ENCODE results near the gene WDFY3.
"Not testable (repeated sequence)": the region's sequence is repeated elsewhere in the genome, so short reads cannot be mapped to it uniquely, and the experiment has no call there.

The WDFY3 gene

GRCh38 chr4:84848432-84848831 lies 118.1 kb downstream of the WDFY3 start:
- Histone ChIP-seq H3K36me3 (ENCODE audit: control insufficient read depth, insufficient read depth, low read length) (no peaks in the 10 kb centered on the region), H3K4me1 (ENCODE audit: control insufficient read depth, insufficient read depth, low read length) (no peaks in the 10 kb centered on the region)

GRCh38 chr4:84847978-84848377 lies 118.5 kb downstream of the WDFY3 start:
- Histone ChIP-seq H3K4me3 (ENCODE audit: low read depth, low read length) (no peak overlapping the region), H3K27me3 (ENCODE audit: control insufficient read depth, insufficient read depth, low read length) (no peaks in the 10 kb centered on the region), H3K36me3 (ENCODE audit: control insufficient read depth, insufficient read depth, low read length) (no peaks in the 10 kb centered on the region), H3K9me3 (ENCODE audit: control insufficient read depth, insufficient read depth, low read length) (no peaks in the 10 kb centered on the region), H3K9ac (ENCODE audit: low read depth, low read length) (no peak overlapping the region), H3K4me1 (ENCODE audit: control insufficient read depth, insufficient read depth, low read length) (no peaks in the 10 kb centered on the region)

More at GRCh38 chr4:84848432-84848831, 118.1 kb downstream of the WDFY3 start:
- Histone ChIP-seq H3K9me3 (ENCODE audit: control insufficient read depth, insufficient read depth, low read length) (no peaks in the 10 kb centered on the region), H3K27me3 (ENCODE audit: control insufficient read depth, insufficient read depth, low read length) (no peaks in the 10 kb centered on the region), H3K9ac (ENCODE audit: low read depth, low read length) (no peak overlapping the region), H3K4me3 (ENCODE audit: low read depth, low read length) (no peak overlapping the region)

GRCh38 chr4:84846985-84847384 lies 119.5 kb downstream of the WDFY3 start:
- no peaks in the 10 kb centered on the region for H3K36me3 ChIP-seq (ENCODE audit: control insufficient read depth, insufficient read depth, low read length)
- H3K4me3 ChIP-seq (ENCODE audit: low read depth, low read length) = no peak overlapping the region
- H3K9me3 ChIP-seq (ENCODE audit: control insufficient read depth, insufficient read depth, low read length) = no peaks in the 10 kb centered on the region
- H3K9ac ChIP-seq (ENCODE audit: low read depth, low read length) = no peak overlapping the region
- no peaks in the 10 kb centered on the region for H3K4me1 ChIP-seq (ENCODE audit: control insufficient read depth, insufficient read depth, low read length)
- H3K27me3 ChIP-seq (ENCODE audit: control insufficient read depth, insufficient read depth, low read length) = no peaks in the 10 kb centered on the region

- Histone ChIP-seq H3K4me1 (ENCODE audit: control insufficient read depth, insufficient read depth, low read length) (no peaks in the 10 kb centered on the region), H3K9me3 (ENCODE audit: control insufficient read depth, insufficient read depth, low read length) (no peaks in the 10 kb centered on the region), H3K27me3 (ENCODE audit: control insufficient read depth, insufficient read depth, low read length) (no peaks in the 10 kb centered on the region), H3K9ac (ENCODE audit: low read depth, low read length) (no peak overlapping the region), H3K4me3 (ENCODE audit: low read depth, low read length) (no peak overlapping the region), H3K36me3 (ENCODE audit: control insufficient read depth, insufficient read depth, low read length) (no peaks in the 10 kb centered on the region)
Observed at GRCh38 chr4:84841435-84841834, 125.1 kb downstream of the WDFY3 start.

- no peaks in the 10 kb centered on the region for H3K27me3 ChIP-seq (ENCODE audit: control insufficient read depth, insufficient read depth, low read length)
- H3K36me3 ChIP-seq (ENCODE audit: control insufficient read depth, insufficient read depth, low read length) = no peaks in the 10 kb centered on the region
- H3K4me1 ChIP-seq (ENCODE audit: control insufficient read depth, insufficient read depth, low read length) = no peaks in the 10 kb centered on the region
- H3K9me3 ChIP-seq (ENCODE audit: control insufficient read depth, insufficient read depth, low read length) = no peaks in the 10 kb centered on the region
- no peak overlapping the region for H3K4me3 ChIP-seq (ENCODE audit: low read depth, low read length)
- no peak overlapping the region for H3K9ac ChIP-seq (ENCODE audit: low read depth, low read length)
Observed at GRCh38 chr4:84837751-84838150, 128.7 kb downstream of the WDFY3 start.

GRCh38 chr4:84829633-84830032 lies 136.9 kb downstream of the WDFY3 start:
- H3K9ac ChIP-seq (ENCODE audit: low read depth, low read length); H3K9me3 ChIP-seq (ENCODE audit: control insufficient read depth, insufficient read depth, low read length); H3K36me3 ChIP-seq (ENCODE audit: control insufficient read depth, insufficient read depth, low read length); H3K4me3 ChIP-seq (ENCODE audit: low read depth, low read length); H3K4me1 ChIP-seq (ENCODE audit: control insufficient read depth, insufficient read depth, low read length); H3K27me3 ChIP-seq (ENCODE audit: control insufficient read depth, insufficient read depth, low read length): not testable (repeated sequence)

- Histone ChIP-seq H3K27me3 (ENCODE audit: control insufficient read depth, insufficient read depth, low read length) (no peaks in the 10 kb centered on the region), H3K4me1 (ENCODE audit: control insufficient read depth, insufficient read depth, low read length) (no peaks in the 10 kb centered on the region), H3K9me3 (ENCODE audit: control insufficient read depth, insufficient read depth, low read length) (no peaks in the 10 kb centered on the region), H3K4me3 (ENCODE audit: low read depth, low read length) (no peak overlapping the region), H3K36me3 (ENCODE audit: control insufficient read depth, insufficient read depth, low read length) (peaks cover 4% of the 10 kb centered on the region), H3K9ac (ENCODE audit: low read depth, low read length) (no peak overlapping the region)
Observed at GRCh38 chr4:84826681-84827080, 139.8 kb downstream of the WDFY3 start.

GRCh38 chr4:84825701-84826341 lies 140.7 kb downstream of the WDFY3 start:
- H3K27me3 ChIP-seq (ENCODE audit: control insufficient read depth, insufficient read depth, low read length) = no peaks in the 10 kb centered on the region
- no peak overlapping the region for H3K4me3 ChIP-seq (ENCODE audit: low read depth, low read length)
- H3K36me3 ChIP-seq (ENCODE audit: control insufficient read depth, insufficient read depth, low read length) = peaks cover 4% of the 10 kb centered on the region
- no peaks in the 10 kb centered on the region for H3K4me1 ChIP-seq (ENCODE audit: control insufficient read depth, insufficient read depth, low read length)
- no peak overlapping the region for H3K9ac ChIP-seq (ENCODE audit: low read depth, low read length)
- H3K9me3 ChIP-seq (ENCODE audit: control insufficient read depth, insufficient read depth, low read length) = no peaks in the 10 kb centered on the region

- Histone ChIP-seq H3K27me3 (ENCODE audit: control insufficient read depth, insufficient read depth, low read length) (no peaks in the 10 kb centered on the region), H3K4me1 (ENCODE audit: control insufficient read depth, insufficient read depth, low read length) (no peaks in the 10 kb centered on the region), H3K9ac (ENCODE audit: low read depth, low read length) (no peak overlapping the region), H3K9me3 (ENCODE audit: control insufficient read depth, insufficient read depth, low read length) (no peaks in the 10 kb centered on the region), H3K36me3 (ENCODE audit: control insufficient read depth, insufficient read depth, low read length) (no peaks in the 10 kb centered on the region), H3K4me3 (ENCODE audit: low read depth, low read length) (no peak overlapping the region)
Observed at GRCh38 chr4:84821064-84821463, 145.4 kb downstream of the WDFY3 start.

- Histone ChIP-seq H3K9me3 (ENCODE audit: control insufficient read depth, insufficient read depth, low read length) (no peaks in the 10 kb centered on the region), H3K4me3 (ENCODE audit: low read depth, low read length) (no peak overlapping the region), H3K4me1 (ENCODE audit: control insufficient read depth, insufficient read depth, low read length) (no peaks in the 10 kb centered on the region), H3K9ac (ENCODE audit: low read depth, low read length) (no peak overlapping the region), H3K27me3 (ENCODE audit: control insufficient read depth, insufficient read depth, low read length) (no peaks in the 10 kb centered on the region), H3K36me3 (ENCODE audit: control insufficient read depth, insufficient read depth, low read length) (no peaks in the 10 kb centered on the region)
Observed at GRCh38 chr4:84814094-84814750, 152.3 kb downstream of the WDFY3 start.

GRCh38 chr4:84809946-84810345 lies 156.5 kb downstream of the WDFY3 start:
- H3K9me3 ChIP-seq (ENCODE audit: control insufficient read depth, insufficient read depth, low read length) = no peaks in the 10 kb centered on the region
- no peak overlapping the region for H3K9ac ChIP-seq (ENCODE audit: low read depth, low read length)
- no peak overlapping the region for H3K4me3 ChIP-seq (ENCODE audit: low read depth, low read length)
- no peaks in the 10 kb centered on the region for H3K4me1 ChIP-seq (ENCODE audit: control insufficient read depth, insufficient read depth, low read length)
- no peaks in the 10 kb centered on the region for H3K27me3 ChIP-seq (ENCODE audit: control insufficient read depth, insufficient read depth, low read length)
- no peaks in the 10 kb centered on the region for H3K36me3 ChIP-seq (ENCODE audit: control insufficient read depth, insufficient read depth, low read length)

- H3K4me3 ChIP-seq (ENCODE audit: low read depth, low read length) = no peak overlapping the region
- H3K27me3 ChIP-seq (ENCODE audit: control insufficient read depth, insufficient read depth, low read length) = no peaks in the 10 kb centered on the region
- no peaks in the 10 kb centered on the region for H3K4me1 ChIP-seq (ENCODE audit: control insufficient read depth, insufficient read depth, low read length)
- H3K36me3 ChIP-seq (ENCODE audit: control insufficient read depth, insufficient read depth, low read length) = no peaks in the 10 kb centered on the region
- no peak overlapping the region for H3K9ac ChIP-seq (ENCODE audit: low read depth, low read length)
- no peaks in the 10 kb centered on the region for H3K9me3 ChIP-seq (ENCODE audit: control insufficient read depth, insufficient read depth, low read length)
Observed at GRCh38 chr4:84808332-84808731, 158.2 kb downstream of the WDFY3 start.
